Measurements from ENCODE around the gene SDCCAG8.

SDCCAG8 gene

DNA sequence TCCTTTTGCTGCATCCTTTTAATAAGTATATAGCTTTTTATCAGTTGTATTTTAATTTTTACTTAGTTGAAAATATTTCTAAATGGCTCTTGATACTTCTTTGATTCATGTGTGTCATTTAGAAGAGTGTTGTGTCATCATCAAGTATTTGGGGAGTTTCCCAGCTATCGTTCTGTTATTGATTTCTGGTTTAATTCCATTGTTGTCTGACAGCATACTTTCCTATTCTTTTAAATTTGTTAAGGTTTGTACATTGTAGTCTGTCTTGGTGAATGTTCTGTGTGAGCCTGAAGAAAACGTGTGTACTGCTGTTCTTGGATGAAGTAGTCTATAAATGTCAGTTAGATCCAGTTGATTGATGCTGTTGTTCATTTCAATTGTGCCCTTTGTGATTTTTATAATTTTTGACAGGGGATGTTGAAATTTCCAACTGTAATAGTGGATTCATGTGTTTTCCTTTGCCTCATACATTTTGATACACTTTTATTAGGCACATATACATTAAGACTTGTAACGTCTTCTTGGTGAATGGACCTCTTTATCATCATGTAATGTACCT is 24.8 kb downstream of the SDCCAG8 start:
- Mint-ChIP-seq H3K4me3 (no peak overlapping the region), H3K9me3 (peaks cover 14% of the 10 kb centered on the region), H3K27ac (no peak overlapping the region), H3K4me1 (peaks cover 7% of the 10 kb centered on the region), H3K36me3 (ENCODE audit: low read depth) (peaks cover 67% of the 10 kb centered on the region), H3K27me3 (ENCODE audit: low read depth, poor library complexity) (no peaks in the 10 kb centered on the region)
- TF ChIP-seq, protein P1, sequence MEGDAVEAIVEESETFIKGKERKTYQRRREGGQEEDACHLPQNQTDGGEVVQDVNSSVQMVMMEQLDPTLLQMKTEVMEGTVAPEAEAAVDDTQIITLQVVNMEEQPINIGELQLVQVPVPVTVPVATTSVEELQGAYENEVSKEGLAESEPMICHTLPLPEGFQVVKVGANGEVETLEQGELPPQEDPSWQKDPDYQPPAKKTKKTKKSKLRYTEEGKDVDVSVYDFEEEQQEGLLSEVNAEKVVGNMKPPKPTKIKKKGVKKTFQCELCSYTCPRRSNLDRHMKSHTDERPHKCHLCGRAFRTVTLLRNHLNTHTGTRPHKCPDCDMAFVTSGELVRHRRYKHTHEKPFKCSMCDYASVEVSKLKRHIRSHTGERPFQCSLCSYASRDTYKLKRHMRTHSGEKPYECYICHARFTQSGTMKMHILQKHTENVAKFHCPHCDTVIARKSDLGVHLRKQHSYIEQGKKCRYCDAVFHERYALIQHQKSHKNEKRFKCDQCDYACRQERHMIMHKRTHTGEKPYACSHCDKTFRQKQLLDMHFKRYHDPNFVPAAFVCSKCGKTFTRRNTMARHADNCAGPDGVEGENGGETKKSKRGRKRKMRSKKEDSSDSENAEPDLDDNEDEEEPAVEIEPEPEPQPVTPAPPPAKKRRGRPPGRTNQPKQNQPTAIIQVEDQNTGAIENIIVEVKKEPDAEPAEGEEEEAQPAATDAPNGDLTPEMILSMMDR (IDR thresholded peaks at IDR 0.05): no peak
- DNase-seq: no peak

DNA sequence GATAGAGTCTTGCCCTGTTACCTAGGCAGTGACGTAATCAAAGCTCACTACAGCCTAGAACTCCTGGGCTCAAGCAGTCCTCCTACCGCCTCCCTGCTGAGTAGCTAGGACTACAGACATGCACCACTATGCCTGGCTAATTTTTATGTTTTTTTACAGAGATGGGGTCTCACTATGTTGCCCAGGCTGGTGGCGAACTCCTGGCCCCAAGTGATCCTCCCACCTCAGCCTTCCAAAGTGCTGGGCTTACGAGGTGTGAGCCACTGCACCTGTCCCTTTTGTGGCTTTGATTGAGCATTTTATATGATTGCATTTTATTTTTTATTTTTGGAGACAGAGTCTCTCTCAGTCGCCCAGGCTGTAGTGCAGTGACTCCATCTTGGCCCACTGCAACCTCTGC is 25.8 kb downstream of the SDCCAG8 start:
- peaks cover 14% of the 10 kb centered on the region for H3K9me3 Mint-ChIP-seq
- H3K4me3 Mint-ChIP-seq: no peak overlapping the region
- TF ChIP-seq, protein P1 (IDR thresholded peaks at IDR 0.05): no peak
- H3K4me1 Mint-ChIP-seq: peaks cover 7% of the 10 kb centered on the region
- no peak for DNase-seq
- no peak overlapping the region for H3K27ac Mint-ChIP-seq
- H3K27me3 Mint-ChIP-seq (ENCODE audit: low read depth, poor library complexity): no peaks in the 10 kb centered on the region
- peaks cover 65% of the 10 kb centered on the region for H3K36me3 Mint-ChIP-seq (ENCODE audit: low read depth)

DNA sequence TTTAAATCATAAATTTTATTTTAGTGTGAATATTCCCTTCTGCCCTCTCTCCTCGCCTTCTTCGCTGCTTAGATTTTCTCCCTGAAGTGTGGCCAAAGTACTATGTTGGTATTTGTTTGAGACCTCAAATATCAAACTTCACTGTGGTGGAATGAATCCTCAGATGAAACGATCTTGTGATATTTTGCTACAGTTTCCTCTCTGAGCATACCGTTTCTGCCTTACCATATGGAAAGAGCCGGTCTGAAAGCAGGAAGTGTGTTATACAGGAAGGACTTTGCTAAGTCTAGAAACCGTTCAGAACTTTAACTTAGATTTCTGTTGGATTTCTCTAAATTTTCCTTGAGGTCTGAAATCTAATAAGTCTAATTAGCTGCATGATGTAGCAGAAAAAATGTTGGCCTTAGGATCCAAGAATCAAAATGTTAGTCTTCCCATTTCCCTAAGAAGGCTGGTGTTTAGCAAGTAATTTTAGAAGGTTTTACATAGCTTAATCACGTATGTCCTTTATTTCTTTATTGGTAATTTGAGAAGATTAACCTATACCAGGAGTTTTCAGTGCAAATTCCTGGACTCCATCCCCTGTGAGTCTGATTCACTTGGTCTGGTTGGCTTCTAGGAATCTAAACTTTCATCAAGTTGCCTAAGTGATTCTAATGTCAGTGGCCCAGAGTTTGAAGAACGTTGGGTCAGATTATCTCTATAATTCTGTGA is 30.7 kb downstream of the SDCCAG8 start:
- H3K36me3 Mint-ChIP-seq (ENCODE audit: low read depth): peaks cover 75% of the 10 kb centered on the region
- DNase-seq: no peak
- no peak overlapping the region for H3K4me3 Mint-ChIP-seq
- no peak overlapping the region for H3K27ac Mint-ChIP-seq
- TF ChIP-seq, protein P1 (IDR thresholded peaks at IDR 0.05): no peak
- H3K27me3 Mint-ChIP-seq (ENCODE audit: low read depth, poor library complexity): no peaks in the 10 kb centered on the region
- H3K4me1 Mint-ChIP-seq: peaks cover 7% of the 10 kb centered on the region
- peaks cover 14% of the 10 kb centered on the region for H3K9me3 Mint-ChIP-seq

DNA sequence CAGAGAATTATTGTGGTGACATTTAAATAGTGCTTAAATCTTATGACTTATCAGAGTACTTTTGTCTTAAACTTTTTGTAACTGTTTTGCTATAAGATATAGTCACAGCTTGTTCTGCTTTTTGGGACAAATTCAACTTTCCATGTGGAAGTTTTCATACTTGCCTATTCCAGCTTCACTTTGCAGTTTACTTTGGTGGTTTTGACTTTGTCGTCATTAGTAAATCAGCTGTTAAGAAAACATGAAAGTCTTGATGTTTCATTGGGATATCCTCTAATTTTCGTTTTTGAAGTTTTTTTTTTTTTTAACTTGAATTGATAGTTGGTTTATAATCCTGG is 31.3 kb downstream of the SDCCAG8 start:
- Mint-ChIP-seq H3K4me1 (peaks cover 7% of the 10 kb centered on the region), H3K27ac (no peak overlapping the region), H3K27me3 (ENCODE audit: low read depth, poor library complexity) (no peaks in the 10 kb centered on the region), H3K36me3 (ENCODE audit: low read depth) (peaks cover 72% of the 10 kb centered on the region), H3K4me3 (no peak overlapping the region), H3K9me3 (peaks cover 10% of the 10 kb centered on the region)
- DNase-seq: no peak
- TF ChIP-seq, protein P1 (IDR thresholded peaks at IDR 0.05): no peak

DNA sequence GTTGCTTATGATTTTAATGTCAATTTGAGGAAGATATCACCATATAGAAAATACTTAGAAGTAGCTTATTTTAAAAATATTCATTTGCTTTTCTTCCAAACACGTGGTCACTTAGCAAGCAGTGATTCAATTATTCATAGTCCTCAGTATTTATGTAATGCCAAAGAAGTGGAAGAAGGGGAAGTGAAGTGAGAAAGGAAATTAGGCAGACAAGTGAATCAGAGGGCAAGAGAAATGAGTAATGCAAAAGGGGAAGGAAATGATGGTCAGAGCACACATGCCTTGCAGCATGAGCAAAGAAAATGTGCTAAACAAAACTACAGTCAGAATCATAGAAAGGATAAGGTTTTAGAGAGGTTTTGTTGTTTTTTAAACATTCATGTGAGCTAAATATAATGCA is 31.8 kb downstream of the SDCCAG8 start:
- no peak for DNase-seq
- H3K9me3 Mint-ChIP-seq: peaks cover 8% of the 10 kb centered on the region

More for the DNA sequence above, 31.8 kb downstream of the SDCCAG8 start:
- Mint-ChIP-seq H3K27ac (no peak overlapping the region), H3K36me3 (ENCODE audit: low read depth) (peaks cover 72% of the 10 kb centered on the region), H3K4me1 (peaks cover 7% of the 10 kb centered on the region), H3K4me3 (no peak overlapping the region), H3K27me3 (ENCODE audit: low read depth, poor library complexity) (no peaks in the 10 kb centered on the region)
- TF ChIP-seq, protein P1 (IDR thresholded peaks at IDR 0.05): no peak
